AG04450 (cell line): Measurements from ENCODE around the gene ATP5IF1. TPM values are rescaled to one million over a fixed set of nuclear protein-coding genes. Genes with fewer than 3 reads are reported as not detected.

Source experiments
- CTCF ChIA-PET: fragments of 300-600, 350-600 bp; formaldehyde crosslinking; extraction: SDS; loops from one replicate; lab custom pipeline; 2022; ENCODE audit warnings: antibody characterized with exemption, inconsistent platforms; lab: Charles Lee
- POLR2A ChIA-PET: fragments of 350-600 bp; formaldehyde crosslinking; extraction: SDS; loops from one replicate; lab custom pipeline; 2021; ENCODE audit warnings: antibody characterized with exemption, inconsistent platforms; lab: Yijun Ruan, JAX
- DNase-seq: peaks from one replicate; pipeline ENCODE4 v3.0.0-alpha.2; 2011; ENCODE audit warnings: low read depth, low spot score
- H3K27ac ChIP-seq: one replicate; pipeline ENCODE4 v1.5.1; 2012; ENCODE audit warnings: low read depth, low read length, control low read depth
- H3K27me3 ChIP-seq: one replicate; pipeline ENCODE4 v1.6.0; 2012; ENCODE audit warnings: low read length; ENCODE audit not compliant: control insufficient read depth, insufficient read depth
- H3K4me3 ChIP-seq: 2 replicates; pipeline ENCODE4 v1.5.1; 2011; ENCODE audit warnings: mild to moderate bottlenecking, low read depth, low read length, control low read depth
- H3K9me3 ChIP-seq: 2 replicates; pipeline ENCODE4 v1.5.1; 2012; ENCODE audit warnings: low read length; ENCODE audit not compliant: control insufficient read depth, insufficient read depth
- CTCF ChIP-seq: IDR thresholded peaks from 2 replicates; pipeline ENCODE4 v1.5.1; 2011; ENCODE audit warnings: low read depth, low read length, control low read depth, inconsistent platforms
- polyA minus RNA-seq: library from RNA; depleted of rRNA, polyadenylated mRNA; stranded (reverse); fragments of >200 nt; gene quantifications from 2 replicates; pipeline ENCODE4 v1.2.3, GENCODE V29; 2011; rRNA and poly(A)+ RNA removed
- polyA plus RNA-seq: library from polyadenylated mRNA; depleted of rRNA; stranded (reverse); fragments of >200 nt; gene quantifications from 2 replicates; pipeline ENCODE4 v1.2.3, GENCODE V29; 2011; rRNA removed

Gene ATP5IF1
- polyA plus RNA-seq (151 and 189 TPM in 2 replicates), polyA minus RNA-seq (16.9 and 24.4 TPM in 2 replicates)

GRCh38 chr1:28235755-28236655, at the start of gene ATP5IF1:
Gene ATP5IF1, plus strand, starts transcription at chr1:28236124. Its CDS starts 60 bp downstream, at chr1:28236184.
- CTCF ChIA-PET: interaction anchor here (6.4 kb wide), 1 partner anchor 12 kb away, joined by 30 read pairs; no protein-coding TSS in a partner anchor
- POLR2A ChIA-PET: interaction anchor here (0.6 to 2.2 kb wide), 13 partner anchors 10 to 346 kb away, joined by 3 to 14 read pairs (median 4); partner anchors contain the start of genes EYA3 and SESN2
- TF ChIP-seq CTCF: no peak

GRCh38 chr1:28190337-28190979, 45.5 kb upstream of the ATP5IF1 start:
- ChIA-PET CTCF (interaction anchor here (3.6 kb wide), 1 partner anchor 99 kb away, joined by 21 read pairs; no protein-coding TSS in a partner anchor), POLR2A (no interaction called here)
- DNase-seq: no peak
- H3K27ac ChIP-seq: peak overlapping the region; percentile 55
- no peak overlapping the region for H3K4me3 ChIP-seq
- no peak for TF ChIP-seq CTCF
- H3K9me3 ChIP-seq: no peaks in the 10 kb centered on the region
- no peaks in the 10 kb centered on the region for H3K27me3 ChIP-seq

More at GRCh38 chr1:28235755-28236655, at the start of gene ATP5IF1:
- DNase-seq: peak; percentile 96
- H3K27me3 ChIP-seq: no peaks in the 10 kb centered on the region
- H3K9me3 ChIP-seq: peaks cover 4% of the 10 kb centered on the region; the same call in 1 of the 2 replicates
- H3K4me3 ChIP-seq: peak within 1 kb of the TSS; percentile 100
- H3K27ac ChIP-seq: peak within 1 kb of the TSS; percentile 65

GRCh38 chr1:28190996-28191645, 44.8 kb upstream of the ATP5IF1 start:
- H3K27ac ChIP-seq: peak overlapping the region; percentile 55
- no peaks in the 10 kb centered on the region for H3K27me3 ChIP-seq
- ChIA-PET POLR2A (no interaction called here), CTCF (interaction anchor here (1.9 to 3.6 kb wide), 2 partner anchors 18 to 100 kb away, joined by 4 to 21 read pairs; no protein-coding TSS in a partner anchor)
- H3K4me3 ChIP-seq: no peak overlapping the region
- TF ChIP-seq CTCF: no peak
- H3K9me3 ChIP-seq: no peaks in the 10 kb centered on the region
- no peak for DNase-seq

GRCh38 chr1:28193701-28194161, 42.2 kb upstream of the ATP5IF1 start:
- Histone ChIP-seq H3K4me3 (no peak overlapping the region), H3K27ac (no peak overlapping the region), H3K9me3 (no peaks in the 10 kb centered on the region), H3K27me3 (no peaks in the 10 kb centered on the region)
- no peak for DNase-seq
- CTCF ChIA-PET: interaction anchor here (1.9 to 3.6 kb wide), 2 partner anchors 15 to 102 kb away, joined by 4 to 21 read pairs; no protein-coding TSS in a partner anchor
- no peak for TF ChIP-seq CTCF
- POLR2A ChIA-PET: no interaction called here
